CD14-positive monocyte (primary cell): ENCODE measurements around the gene SCG3. TPM values are rescaled to one million over a fixed set of nuclear protein-coding genes. Genes with fewer than 3 reads are reported as not detected.

Source experiments
- DNase-seq, 3 donors: peaks; one replicate each; pipeline ENCODE4 v3.0.0-alpha.2; 2011 to 2022
- H2AFZ ChIP-seq: 2 replicates; pipeline ENCODE4 v1.6.0; 2012; ENCODE audit warnings: mild to moderate bottlenecking, low read depth, low read length, inconsistent platforms; ENCODE audit not compliant: insufficient read depth, poor library complexity, severe bottlenecking
- H3K27ac ChIP-seq, 2 donors: 1 replicate in 1 of 2; 2 replicates in 1 of 2; pipeline ENCODE4 v1.5.1; 2012 to 2013; ENCODE audit warnings: low read length in 2 of 2, control low read depth in 1 of 2, inconsistent platforms in 1 of 2, low read depth in 1 of 2, mild to moderate bottlenecking in 1 of 2
- H3K27me3 ChIP-seq, 2 donors: one replicate each; pipeline versions ENCODE4 v1.6.0 to v1.6.1; 2011 to 2013; ENCODE audit warnings: low read length in 2 of 2; ENCODE audit not compliant: control insufficient read depth in 2 of 2, insufficient read depth in 2 of 2
- H3K36me3 ChIP-seq, 2 donors: replicated peaks in 1 of 2; 1 replicate in 1 of 2; 2 replicates in 1 of 2; pipeline versions ENCODE4 v1.5.1 to v1.6.1; 2012 to 2013; ENCODE audit warnings: low read length in 2 of 2, control low read depth in 1 of 2, inconsistent platforms in 1 of 2, mild to moderate bottlenecking in 1 of 2; ENCODE audit not compliant: insufficient read depth in 2 of 2, control insufficient read depth in 1 of 2
- H3K4me1 ChIP-seq, 2 donors: 1 replicate in 1 of 2; 2 replicates in 1 of 2; pipeline versions ENCODE4 v1.5.1 to v1.6.1; 2012 to 2013; ENCODE audit warnings: low read length in 2 of 2, control low read depth in 1 of 2, inconsistent platforms in 1 of 2, mild to moderate bottlenecking in 1 of 2, moderate library complexity in 1 of 2; ENCODE audit not compliant: insufficient read depth in 2 of 2, control insufficient read depth in 1 of 2
- H3K4me2 ChIP-seq: replicated peaks from 2 replicates; pipeline ENCODE3; 2012; ENCODE audit warnings: low read length, moderate library complexity, mild to moderate bottlenecking; ENCODE audit not compliant: poor library complexity, severe bottlenecking; ENCODE audit errors: extremely low read depth
- H3K4me3 ChIP-seq, 3 experiments: fragments of 200-600 bp in 1 of 3; sonication (generic) in 1 of 3; replicated peaks in 1 of 3; 1 replicate in 2 of 3; 2 replicates in 1 of 3; pipeline ENCODE4 v1.5.1; 2011 to 2013; ENCODE audit warnings: low read length in 3 of 3, mild to moderate bottlenecking in 3 of 3, control low read depth in 2 of 3, low read depth in 2 of 3, inconsistent platforms in 1 of 3, moderate library complexity in 1 of 3
- H3K79me2 ChIP-seq: 2 replicates; pipeline ENCODE4 v1.6.0; 2012; ENCODE audit warnings: mild to moderate bottlenecking, control low read depth, inconsistent platforms, low read length, moderate library complexity; ENCODE audit not compliant: insufficient read depth
- H3K9ac ChIP-seq: 2 replicates; pipeline ENCODE4 v1.6.0; 2017; ENCODE audit warnings: low read length, mild to moderate bottlenecking; ENCODE audit not compliant: insufficient read depth, poor library complexity, severe bottlenecking
- H3K9me3 ChIP-seq, 2 donors: replicated peaks in 1 of 2; 1 replicate in 1 of 2; 2 replicates in 1 of 2; pipeline versions ENCODE4 v1.5.1 to v1.6.1; 2012 to 2013; ENCODE audit warnings: low read length in 2 of 2, control low read depth in 1 of 2; ENCODE audit not compliant: control insufficient read depth in 1 of 2, insufficient read depth in 1 of 2
- H4K20me1 ChIP-seq: 2 replicates; pipeline ENCODE4 v1.6.0; 2012; ENCODE audit warnings: mild to moderate bottlenecking, low read length, control low read depth, moderate library complexity; ENCODE audit not compliant: insufficient read depth
- H3K27ac Mint-ChIP-seq, 7 donors: one replicate each; pipeline ENCODE4 v1.8.0; 2020; ENCODE audit warnings: mild to moderate bottlenecking in 7 of 7, mixed read lengths in 7 of 7, moderate library complexity in 6 of 7, inconsistent platforms in 2 of 7
- H3K27me3 Mint-ChIP-seq, 3 donors: one replicate each; pipeline ENCODE4 v1.8.0; 2021 to 2022; ENCODE audit warnings: low read depth in 3 of 3, mild to moderate bottlenecking in 3 of 3, mixed read lengths in 3 of 3, moderate library complexity in 3 of 3, inconsistent platforms in 1 of 3
- H3K36me3 Mint-ChIP-seq, 2 donors: one replicate each; pipeline ENCODE4 v1.8.0; 2020; ENCODE audit warnings: mixed read lengths in 2 of 2, inconsistent platforms in 1 of 2, mild to moderate bottlenecking in 1 of 2
- H3K4me1 Mint-ChIP-seq: one replicate; pipeline ENCODE4 v1.8.0; 2020; ENCODE audit warnings: mild to moderate bottlenecking, mixed read lengths
- H3K4me3 Mint-ChIP-seq, 2 donors: one replicate each; pipeline ENCODE4 v1.8.0; 2020; ENCODE audit warnings: mild to moderate bottlenecking in 2 of 2, mixed read lengths in 2 of 2, moderate library complexity in 1 of 2
- H3K9me3 Mint-ChIP-seq, 7 donors: one replicate each; pipeline ENCODE4 v1.8.0; 2020 to 2022; ENCODE audit warnings: mixed read lengths in 7 of 7, mild to moderate bottlenecking in 6 of 7, moderate library complexity in 6 of 7, inconsistent platforms in 2 of 7
- WGBS: methylation state at CpG from one replicate; pipeline ENCODE4 v1.1.5; 2013; ENCODE audit warnings: missing lambda C conversion rate; ENCODE audit not compliant: insufficient coverage; 5-methylcytosine and 5-hydroxymethylcytosine counted together
- intact Hi-C, 2 donors: fragments of 100-400 bp; cut with micrococcal nuclease; formaldehyde crosslinking; loops; one replicate each; pipeline versions ENCODE4 v1.15.0 to v1.15.1; 2023
- polyA plus RNA-seq, 3 donors: library from polyadenylated mRNA; depleted of rRNA in 1 of 3; unstranded in 2 of 3; stranded (reverse) in 1 of 3; fragments of 300-500 nt in 2 of 3; fragments of >200 nt in 1 of 3; fragmentation: Illumina TruSeq in 2 of 3; gene quantifications; 1 replicate in 2 of 3; 2 replicates in 1 of 3; pipeline ENCODE4 v1.2.3, GENCODE V29; 2012 to 2021
- TF ChIP-seq, protein P1 (sequence below): fragments of 200-600 bp; IDR thresholded peaks from one replicate; pipeline ENCODE4 v1.8.0; 2022; ENCODE audit warnings: antibody characterized with exemption, mild to moderate bottlenecking

Gene SCG3
- polyA plus RNA-seq, 3 donors: not detected

DNA sequence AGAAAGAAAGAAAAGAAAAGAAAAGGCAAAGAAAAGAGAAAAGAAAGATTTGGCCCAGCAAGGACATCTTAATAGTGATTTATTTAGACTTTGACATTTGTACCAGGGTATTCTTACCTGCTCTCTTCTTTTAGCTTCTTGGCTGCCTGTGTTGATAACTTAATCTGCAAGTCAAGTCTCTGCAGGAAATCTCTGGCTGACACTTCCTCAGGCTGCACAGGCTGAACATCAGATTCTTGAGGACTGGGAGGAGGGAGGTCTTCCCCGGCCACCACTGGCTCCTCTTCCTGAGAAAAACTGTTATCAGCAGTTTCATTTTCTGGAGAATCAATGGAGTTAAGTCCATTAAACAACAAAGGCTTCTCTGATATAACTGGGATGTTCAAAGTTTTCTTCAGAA is 43.4 kb downstream of the SCG3 start:
- Histone ChIP-seq H2AFZ (no peak overlapping the region), H3K27me3 (no peaks in the 10 kb centered on the region), H3K4me1 (no peaks in the 10 kb centered on the region), H3K9me3 (no peaks in the 10 kb centered on the region), H3K4me2 (no peak overlapping the region), H3K4me3 (no peak overlapping the region), H3K9ac (no peak overlapping the region), H4K20me1 (peaks cover 58% of the 10 kb centered on the region), H3K27ac (no peak overlapping the region), H3K36me3 (peaks cover 34 to 52% of the 10 kb centered on the region in 2 donors), H3K79me2 (peaks cover 40% of the 10 kb centered on the region)
- intact Hi-C loops: no loop called here
- H3K27me3 Mint-ChIP-seq: no peaks in the 10 kb centered on the region
- peak overlapping the region in 2 of 7 donors; percentile 11 to 42 for H3K27ac Mint-ChIP-seq
- DNase-seq: no peak
- H3K4me1 Mint-ChIP-seq: peaks cover 21% of the 10 kb centered on the region
- no peak overlapping the region for H3K4me3 Mint-ChIP-seq
- TF ChIP-seq, protein P1, sequence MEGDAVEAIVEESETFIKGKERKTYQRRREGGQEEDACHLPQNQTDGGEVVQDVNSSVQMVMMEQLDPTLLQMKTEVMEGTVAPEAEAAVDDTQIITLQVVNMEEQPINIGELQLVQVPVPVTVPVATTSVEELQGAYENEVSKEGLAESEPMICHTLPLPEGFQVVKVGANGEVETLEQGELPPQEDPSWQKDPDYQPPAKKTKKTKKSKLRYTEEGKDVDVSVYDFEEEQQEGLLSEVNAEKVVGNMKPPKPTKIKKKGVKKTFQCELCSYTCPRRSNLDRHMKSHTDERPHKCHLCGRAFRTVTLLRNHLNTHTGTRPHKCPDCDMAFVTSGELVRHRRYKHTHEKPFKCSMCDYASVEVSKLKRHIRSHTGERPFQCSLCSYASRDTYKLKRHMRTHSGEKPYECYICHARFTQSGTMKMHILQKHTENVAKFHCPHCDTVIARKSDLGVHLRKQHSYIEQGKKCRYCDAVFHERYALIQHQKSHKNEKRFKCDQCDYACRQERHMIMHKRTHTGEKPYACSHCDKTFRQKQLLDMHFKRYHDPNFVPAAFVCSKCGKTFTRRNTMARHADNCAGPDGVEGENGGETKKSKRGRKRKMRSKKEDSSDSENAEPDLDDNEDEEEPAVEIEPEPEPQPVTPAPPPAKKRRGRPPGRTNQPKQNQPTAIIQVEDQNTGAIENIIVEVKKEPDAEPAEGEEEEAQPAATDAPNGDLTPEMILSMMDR: no peak
- H3K9me3 Mint-ChIP-seq: peaks cover 0 to 3% (median 1%) of the 10 kb centered on the region in 7 donors
- H3K36me3 Mint-ChIP-seq: peaks cover 33 to 50% of the 10 kb centered on the region in 2 donors
- WGBS: no CpG with 5 or more reads among the region's 1 CpG

DNA sequence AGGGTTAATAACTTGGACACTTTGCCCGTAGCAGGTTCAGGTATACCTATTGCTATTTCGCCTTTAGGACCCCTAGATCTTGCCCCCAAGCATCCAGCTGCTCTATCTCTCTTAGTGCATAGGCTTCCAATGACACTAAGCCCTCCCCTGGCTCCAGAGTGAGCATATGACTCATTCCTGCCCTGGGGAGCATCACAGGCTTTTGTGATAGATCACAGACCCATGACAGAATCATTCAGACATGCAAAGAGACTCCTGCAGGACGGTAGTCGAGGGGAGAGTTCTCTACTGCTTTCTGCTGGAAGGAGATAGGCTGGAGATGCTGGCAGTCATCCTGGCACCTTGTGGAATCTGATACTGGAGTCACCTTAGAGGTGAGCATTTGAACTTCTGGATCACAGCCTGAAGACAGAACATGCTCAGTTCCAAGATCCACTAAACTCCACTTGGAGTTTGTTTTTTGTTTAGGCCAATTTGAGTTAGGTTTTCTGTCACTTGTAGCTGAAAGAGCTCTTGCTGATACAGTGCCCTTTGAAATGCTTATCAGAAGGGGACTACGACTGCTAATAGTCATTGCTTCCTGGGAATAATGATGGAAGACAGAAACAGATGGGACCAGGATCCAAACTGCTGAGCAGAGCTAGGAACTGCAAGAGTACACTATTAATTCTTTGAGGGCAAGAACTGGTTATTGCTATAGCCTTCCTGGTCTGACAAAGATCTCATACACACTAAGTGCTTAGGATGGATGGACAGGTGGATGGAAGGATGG is 45.2 kb downstream of the SCG3 start:
- no peak overlapping the region for H3K4me2 ChIP-seq
- peaks cover 24 to 39% of the 10 kb centered on the region in 2 donors for H3K36me3 ChIP-seq
- no peak overlapping the region for H3K4me3 Mint-ChIP-seq
- H3K9me3 Mint-ChIP-seq: peaks cover 0 to 3% (median 0%) of the 10 kb centered on the region in 7 donors
- H3K9ac ChIP-seq: no peak overlapping the region
- intact Hi-C loops: no loop called here
- H3K4me1 Mint-ChIP-seq: peaks cover 35% of the 10 kb centered on the region
- peaks cover 71% of the 10 kb centered on the region for H4K20me1 ChIP-seq
- WGBS: 79% methylated on average over 2 of the region's 5 CpGs
- H3K4me3 ChIP-seq: no peak overlapping the region
- no peaks in the 10 kb centered on the region for H3K9me3 ChIP-seq
- H3K4me1 ChIP-seq: peaks cover 15 to 16% of the 10 kb centered on the region in 2 donors
- peaks cover 56% of the 10 kb centered on the region for H3K79me2 ChIP-seq
- peak overlapping the region in 1 of 7 donors; percentile 70 for H3K27ac Mint-ChIP-seq
- H3K27ac ChIP-seq: no peak overlapping the region
- no peaks in the 10 kb centered on the region for H3K27me3 ChIP-seq
- DNase-seq: peak in 2 of 3 donors; percentile 8 to 38
- H2AFZ ChIP-seq: no peak overlapping the region
- peaks cover 0 to 2% (median 0%) of the 10 kb centered on the region in 3 donors for H3K27me3 Mint-ChIP-seq
- TF ChIP-seq, protein P1: no peak
- peaks cover 32 to 46% of the 10 kb centered on the region in 2 donors for H3K36me3 Mint-ChIP-seq
